ENCODE data around the gene RUNX3.

The RUNX3 gene

GRCh38 chr1:24945354-24946326 lies 15.6 kb upstream of the RUNX3 start:
- no peak for DNase-seq

- no peak for DNase-seq
Observed at GRCh38 chr1:24944318-24944717, 14.2 kb upstream of the RUNX3 start.

- DNase-seq, result no peak
Observed at GRCh38 chr1:24942789-24943188, 12.7 kb upstream of the RUNX3 start.

- DNase-seq, result no peak
Observed at GRCh38 chr1:24941564-24941963, 11.5 kb upstream of the RUNX3 start.

GRCh38 chr1:24940231-24940630 lies 10.2 kb upstream of the RUNX3 start:
- DNase-seq, result no peak

GRCh38 chr1:24939675-24940193 lies 9.7 kb upstream of the RUNX3 start:
- DNase-seq, result no peak

GRCh38 chr1:24939040-24939674 lies 9.1 kb upstream of the RUNX3 start:
- DNase-seq, result no peak

- DNase-seq, result no peak
Observed at GRCh38 chr1:24938276-24938675, 8.2 kb upstream of the RUNX3 start.

GRCh38 chr1:24936684-24937083 lies 6.6 kb upstream of the RUNX3 start:
- DNase-seq, result no peak

GRCh38 chr1:24935615-24936484 lies 5.8 kb upstream of the RUNX3 start:
- no peak for DNase-seq

GRCh38 chr1:24935196-24935526 lies 5.1 kb upstream of the RUNX3 start:
- DNase-seq, result no peak

- DNase-seq, result no peak
Observed at GRCh38 chr1:24934310-24935195, 4.5 kb upstream of the RUNX3 start.

GRCh38 chr1:24933468-24933867 lies 3.4 kb upstream of the RUNX3 start:
- DNase-seq, result no peak

- no peak for DNase-seq
Observed at GRCh38 chr1:24932725-24933294, 2.7 kb upstream of the RUNX3 start.

GRCh38 chr1:24932284-24932683 lies 2.2 kb upstream of the RUNX3 start:
- no peak for DNase-seq

GRCh38 chr1:24931468-24932231 lies 1.6 kb upstream of the RUNX3 start:
- DNase-seq, result no peak

GRCh38 chr1:24931146-24931467 lies 1.0 kb upstream of the RUNX3 start:
- no peak for DNase-seq

- no peak for DNase-seq
Observed at GRCh38 chr1:24929398-24930259, 447 bp downstream of the RUNX3 start.

GRCh38 chr1:24928689-24929397 lies 1.2 kb downstream of the RUNX3 start:
- DNase-seq, result no peak
